K562 (cell line): ENCODE data around the gene POLR2H. TPM values are rescaled to one million over a fixed set of nuclear protein-coding genes. Genes with fewer than 3 reads are reported as not detected.

Source experiments
- AFF1 ChIP-seq, 2 experiments: fragments of 450-650 bp; IDR thresholded peaks; 2 replicates each; pipeline ENCODE4 v1.6.1; 2018; ENCODE audit warnings: mild to moderate bottlenecking in 2 of 2, low read depth in 1 of 2; ENCODE audit not compliant: partially characterized antibody in 2 of 2
- E2F3 ChIP-seq: fragments of 250-450 bp; sonication (Bioruptor Pico); IDR thresholded peaks from 2 replicates; pipeline ENCODE4 v1.4.0; 2020; ENCODE audit warnings: mild to moderate bottlenecking
- GABPA ChIP-seq: fragments of 200-800 bp; sonication (Bioruptor generic); conservative IDR thresholded peaks from 2 replicates; pipeline ENCODE4 v1.6.1; 2016; ENCODE audit warnings: low read depth, missing genetic modification characterization, missing compliant biosample characterization
- ZNF785 ChIP-seq: fragments of 250-450 bp; sonication (Bioruptor Pico); IDR thresholded peaks from 2 replicates; pipeline ENCODE4 v1.4.0; 2020; ENCODE audit warnings: mild to moderate bottlenecking
- polyA plus RNA-seq, 8 experiments: library from polyadenylated mRNA; depleted of rRNA in 4 of 8; stranded (reverse) in 5 of 8; unstranded in 3 of 8; fragments of >200 nt; fragmentation: Nextera tagmentation in 2 of 8; fragmentation: Illumina TruSeq in 1 of 8; extraction: Ambion mirVana in 2 of 8; extraction: Trizol in 1 of 8; gene quantifications; 2 replicates each; pipeline versions ENCODE4 v1.2.1 to v1.2.3, GENCODE V29; 2011 to 2014; ENCODE audit warnings: inconsistent platforms in 1 of 8, missing spikeins in 1 of 8
- total RNA-seq, 7 experiments: library from RNA; depleted of rRNA in 6 of 7; stranded (reverse); fragments of >200 nt in 6 of 7; fragmentation: Illumina TruSeq in 2 of 7; extraction: Trizol in 2 of 7; gene quantifications; 2 replicates each; pipeline versions ENCODE4 v1.2.1 to v1.2.3, GENCODE V29; 2011 to 2021; ENCODE audit warnings: low replicate concordance in 1 of 7
- TF ChIP-seq, protein P1 (sequence below), 2 experiments: fragments of 450-650 bp in 1 of 2; sonication (generic) in 1 of 2; formaldehyde crosslinking in 1 of 2; IDR thresholded peaks; 2 replicates each; pipeline versions ENCODE4 v1.7.1 to v1.9.0; 2016 to 2022; ENCODE audit warnings: inconsistent platforms in 1 of 2, mild to moderate bottlenecking in 1 of 2, missing genetic modification reagents in 1 of 2

The POLR2H gene
- total and polyA plus RNA-seq, 9 of the 15 experiments (the other 6 are each of a cell fraction or from before 2014, with no cell fraction given) = 128 to 512 (median 220) TPM

- no peak for TF ChIP-seq AFF1 (IDR thresholded peaks at IDR 0.05; ENCODE audit: low read depth in 1 of 2, partially characterized antibody in 2 of 2)
- TF ChIP-seq, protein P1, sequence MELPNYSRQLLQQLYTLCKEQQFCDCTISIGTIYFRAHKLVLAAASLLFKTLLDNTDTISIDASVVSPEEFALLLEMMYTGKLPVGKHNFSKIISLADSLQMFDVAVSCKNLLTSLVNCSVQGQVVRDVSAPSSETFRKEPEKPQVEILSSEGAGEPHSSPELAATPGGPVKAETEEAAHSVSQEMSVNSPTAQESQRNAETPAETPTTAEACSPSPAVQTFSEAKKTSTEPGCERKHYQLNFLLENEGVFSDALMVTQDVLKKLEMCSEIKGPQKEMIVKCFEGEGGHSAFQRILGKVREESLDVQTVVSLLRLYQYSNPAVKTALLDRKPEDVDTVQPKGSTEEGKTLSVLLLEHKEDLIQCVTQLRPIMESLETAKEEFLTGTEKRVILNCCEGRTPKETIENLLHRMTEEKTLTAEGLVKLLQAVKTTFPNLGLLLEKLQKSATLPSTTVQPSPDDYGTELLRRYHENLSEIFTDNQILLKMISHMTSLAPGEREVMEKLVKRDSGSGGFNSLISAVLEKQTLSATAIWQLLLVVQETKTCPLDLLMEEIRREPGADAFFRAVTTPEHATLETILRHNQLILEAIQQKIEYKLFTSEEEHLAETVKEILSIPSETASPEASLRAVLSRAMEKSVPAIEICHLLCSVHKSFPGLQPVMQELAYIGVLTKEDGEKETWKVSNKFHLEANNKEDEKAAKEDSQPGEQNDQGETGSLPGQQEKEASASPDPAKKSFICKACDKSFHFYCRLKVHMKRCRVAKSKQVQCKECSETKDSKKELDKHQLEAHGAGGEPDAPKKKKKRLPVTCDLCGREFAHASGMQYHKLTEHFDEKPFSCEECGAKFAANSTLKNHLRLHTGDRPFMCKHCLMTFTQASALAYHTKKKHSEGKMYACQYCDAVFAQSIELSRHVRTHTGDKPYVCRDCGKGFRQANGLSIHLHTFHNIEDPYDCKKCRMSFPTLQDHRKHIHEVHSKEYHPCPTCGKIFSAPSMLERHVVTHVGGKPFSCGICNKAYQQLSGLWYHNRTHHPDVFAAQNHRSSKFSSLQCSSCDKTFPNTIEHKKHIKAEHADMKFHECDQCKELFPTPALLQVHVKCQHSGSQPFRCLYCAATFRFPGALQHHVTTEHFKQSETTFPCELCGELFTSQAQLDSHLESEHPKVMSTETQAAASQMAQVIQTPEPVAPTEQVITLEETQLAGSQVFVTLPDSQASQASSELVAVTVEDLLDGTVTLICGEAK (IDR thresholded peaks at IDR 0.05) = no peak
- TF ChIP-seq, protein P1 (CRISPR knock-in tag; IDR thresholded peaks at IDR 0.05) = no peak
- no peak for TF ChIP-seq E2F3
- no peak for TF ChIP-seq ZNF785 (CRISPR knock-in tag)
- no peak for TF ChIP-seq GABPA
Observed at GRCh38 chr3:184323696-184324095, 37.8 kb upstream of the POLR2H start (continued).
